HepG2 (cell line): ENCODE results near the gene CCDC88A. TPM values are rescaled to one million over a fixed set of nuclear protein-coding genes. Genes with fewer than 3 reads are reported as not detected.

Experiments used
- CHD2 ChIP-seq: IDR thresholded peaks from 2 replicates; pipeline ENCODE4 v1.6.1; 2011; ENCODE audit warnings: low read depth, low read length, improper control_type of control experiment
- ETV5 ChIP-seq: IDR thresholded peaks from 2 replicates; pipeline ENCODE4 v1.6.1; 2018; ENCODE audit warnings: missing biosample characterization, missing genetic modification reagents, inconsistent platforms, borderline replicate concordance
- JUND ChIP-seq: sonication (generic); formaldehyde crosslinking; IDR thresholded peaks from 2 replicates; pipeline ENCODE4 v1.8.0; 2022; ENCODE audit warnings: mild to moderate bottlenecking, missing genetic modification reagents
- KDM1A ChIP-seq: IDR thresholded peaks from 2 replicates; pipeline ENCODE4 v1.6.1; 2016; ENCODE audit warnings: missing compliant biosample characterization
- NFE2L2 ChIP-seq: fragments of 150-350 bp; IDR thresholded peaks from 2 replicates; pipeline ENCODE4 v1.6.1; 2014; ENCODE audit warnings: low read length
- NONO ChIP-seq, 2 experiments: fragments of 450-650 bp in 1 of 2; sonication (generic) in 1 of 2; formaldehyde crosslinking in 1 of 2; IDR thresholded peaks in 1 of 2; conservative IDR thresholded peaks in 1 of 2; 2 replicates each; pipeline versions ENCODE4 v1.6.1 to v1.8.0; 2017 to 2022; ENCODE audit warnings: mild to moderate bottlenecking in 1 of 2, missing genetic modification reagents in 1 of 2, moderate library complexity in 1 of 2
- NR2F2 ChIP-seq: IDR thresholded peaks from 2 replicates; pipeline ENCODE4 v1.6.1; 2012; ENCODE audit warnings: low read depth, inconsistent platforms, borderline replicate concordance
- RFXANK ChIP-seq: IDR thresholded peaks from 2 replicates; pipeline ENCODE4 v1.6.1; 2016
- SATB2 ChIP-seq: sonication (generic); formaldehyde crosslinking; IDR thresholded peaks from 2 replicates; pipeline ENCODE4 v1.5.0; 2020; ENCODE audit warnings: missing genetic modification reagents
- SP4 ChIP-seq: sonication (generic); formaldehyde crosslinking; IDR thresholded peaks from 2 replicates; pipeline ENCODE4 v1.8.1; 2023; ENCODE audit warnings: mild to moderate bottlenecking, missing genetic modification reagents
- THAP9 ChIP-seq: sonication (generic); formaldehyde crosslinking; IDR thresholded peaks from 2 replicates; pipeline ENCODE4; 2020; ENCODE audit warnings: missing genetic modification reagents, mild to moderate bottlenecking, borderline replicate concordance
- ZBTB38 ChIP-seq: sonication (generic); formaldehyde crosslinking; IDR thresholded peaks from 2 replicates; pipeline ENCODE4 v1.5.1; 2020; ENCODE audit warnings: mild to moderate bottlenecking, missing genetic modification reagents
- ZEB1 ChIP-seq: IDR thresholded peaks from 2 replicates; pipeline ENCODE4 v1.6.1; 2012; ENCODE audit warnings: mild to moderate bottlenecking, low read depth, inconsistent platforms; ENCODE audit not compliant: insufficient replicate concordance
- ZFX ChIP-seq: sonication (generic); formaldehyde crosslinking; IDR thresholded peaks from 2 replicates; pipeline ENCODE4 v1.4.0; 2020; ENCODE audit warnings: mild to moderate bottlenecking, low read depth, missing genetic modification reagents, moderate library complexity
- ZNF17 ChIP-seq: sonication (generic); formaldehyde crosslinking; IDR thresholded peaks from 2 replicates; pipeline ENCODE4 v1.5.0; 2020; ENCODE audit warnings: mild to moderate bottlenecking, missing genetic modification reagents
- ZSCAN20 ChIP-seq: sonication (generic); formaldehyde crosslinking; IDR thresholded peaks from 2 replicates; pipeline ENCODE4 v1.4.0; 2020; ENCODE audit warnings: missing genetic modification reagents, mild to moderate bottlenecking, borderline replicate concordance
- polyA plus RNA-seq, 8 experiments: library from polyadenylated mRNA; depleted of rRNA in 3 of 8; stranded (reverse) in 7 of 8; unstranded in 1 of 8; fragments of >200 nt; fragmentation: Illumina TruSeq in 4 of 8; extraction: Trizol in 4 of 8; gene quantifications; 2 replicates each; pipeline versions ENCODE4 v1.2.1 to v1.2.3, GENCODE V29; 2011 to 2016; ENCODE audit warnings: low read depth in 4 of 8, missing spikeins in 1 of 8, mixed read lengths in 1 of 8; ENCODE audit not compliant: insufficient read depth in 1 of 8
- total RNA-seq, 5 experiments: library from RNA; depleted of rRNA; stranded (reverse); fragments of >200 nt; fragmentation: Illumina TruSeq; extraction: Trizol; gene quantifications; 2 replicates each; pipeline ENCODE4 v1.2.3, GENCODE V29; 2016; ENCODE audit warnings: low read depth in 1 of 5
- TF ChIP-seq, protein P1 (sequence below): sonication (generic); formaldehyde crosslinking; IDR thresholded peaks from 2 replicates; pipeline ENCODE4 v1.5.1; 2020; ENCODE audit warnings: mild to moderate bottlenecking, missing genetic modification reagents, moderate library complexity
- TF ChIP-seq, protein P2 (sequence below): sonication (generic); formaldehyde crosslinking; IDR thresholded peaks from 2 replicates; pipeline ENCODE4 v1.4.0; 2020; ENCODE audit warnings: missing genetic modification reagents
- TF ChIP-seq, protein P3 (sequence below): sonication (generic); formaldehyde crosslinking; IDR thresholded peaks from 2 replicates; pipeline ENCODE4 v1.5.1; 2020; ENCODE audit warnings: missing genetic modification reagents, mild to moderate bottlenecking, borderline replicate concordance
- TF ChIP-seq, protein P4 (sequence below): sonication (generic); formaldehyde crosslinking; IDR thresholded peaks from 2 replicates; pipeline ENCODE4 v1.4.0; 2020; ENCODE audit warnings: mild to moderate bottlenecking, low read depth, missing genetic modification reagents
- TF ChIP-seq, protein P5 (sequence below): sonication (generic); formaldehyde crosslinking; conservative IDR thresholded peaks from 2 replicates; pipeline ENCODE4 v1.8.1; 2023; ENCODE audit warnings: missing genetic modification reagents

The CCDC88A gene
- total and polyA plus RNA-seq, 2 of the 13 experiments (the other 11 are each of a cell fraction or from before 2014, with no cell fraction given) = 43.2 to 84.1 TPM

DNA sequence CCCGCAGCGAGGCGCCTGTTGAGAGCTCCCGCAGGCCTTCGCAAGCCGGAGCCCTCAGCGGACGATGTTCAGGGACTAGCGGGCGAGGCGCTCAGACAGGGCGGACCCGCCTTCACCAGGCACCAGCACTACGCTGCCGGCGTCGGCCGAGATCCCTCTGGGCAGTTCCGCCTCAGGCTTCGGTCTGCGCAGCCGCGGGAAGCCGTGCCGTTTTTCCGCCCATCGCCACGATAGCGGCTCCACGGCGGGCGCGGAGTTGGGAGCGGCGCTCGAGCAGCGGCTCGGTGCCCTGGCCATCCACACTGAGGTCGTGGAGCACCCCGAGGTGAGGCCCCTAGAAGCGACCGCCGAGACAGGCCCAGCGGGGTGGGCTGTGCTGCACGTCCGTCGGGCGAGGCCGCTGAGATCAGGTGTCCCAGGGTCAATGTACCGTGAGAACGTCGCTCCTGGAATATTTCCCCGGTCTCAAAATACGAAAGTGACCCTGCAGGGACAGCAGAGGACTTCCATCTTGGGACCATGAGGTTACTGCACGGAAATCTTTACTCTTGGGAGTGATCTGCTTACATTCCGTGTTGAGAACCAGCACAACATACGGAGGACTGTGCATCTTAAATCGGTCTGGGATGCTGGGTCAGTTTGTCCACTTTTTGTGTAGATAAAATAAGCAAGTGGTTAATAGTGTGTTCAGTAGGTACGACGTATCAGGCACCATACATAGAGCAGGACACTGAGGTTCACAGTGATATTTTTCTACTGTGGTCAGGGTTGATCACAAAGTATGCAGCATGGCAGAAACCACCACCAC is 137.3 kb downstream of the CCDC88A start (continued):
- TF ChIP-seq, protein P1, sequence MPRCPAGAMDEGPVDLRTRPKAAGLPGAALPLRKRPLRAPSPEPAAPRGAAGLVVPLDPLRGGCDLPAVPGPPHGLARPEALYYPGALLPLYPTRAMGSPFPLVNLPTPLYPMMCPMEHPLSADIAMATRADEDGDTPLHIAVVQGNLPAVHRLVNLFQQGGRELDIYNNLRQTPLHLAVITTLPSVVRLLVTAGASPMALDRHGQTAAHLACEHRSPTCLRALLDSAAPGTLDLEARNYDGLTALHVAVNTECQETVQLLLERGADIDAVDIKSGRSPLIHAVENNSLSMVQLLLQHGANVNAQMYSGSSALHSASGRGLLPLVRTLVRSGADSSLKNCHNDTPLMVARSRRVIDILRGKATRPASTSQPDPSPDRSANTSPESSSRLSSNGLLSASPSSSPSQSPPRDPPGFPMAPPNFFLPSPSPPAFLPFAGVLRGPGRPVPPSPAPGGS (CRISPR knock-in tag) = peak; percentile 98
- TF ChIP-seq ZNF17 (CRISPR knock-in tag) (no peak), NONO (IDR thresholded peaks at IDR 0.05) (no peak), NONO (CRISPR knock-in tag; conservative IDR thresholded peaks at IDR 0.05) (peak; percentile 97), RFXANK (CRISPR knock-in tag) (no peak), ZBTB38 (peak; percentile 91), SATB2 (no peak; the same call in 1 of the 2 replicates), NR2F2 (no peak), JUND (peak; percentile 71; the same call in 1 of the 2 replicates), KDM1A (CRISPR knock-in tag) (no peak), THAP9 (peak; percentile 84), ETV5 (CRISPR knock-in tag) (peak; percentile 81), SP4 (CRISPR knock-in tag) (peak; percentile 63; the same call in 1 of the 2 replicates), ZFX (peak; percentile 98), NFE2L2 (no peak), ZEB1 (no peak), ZSCAN20 (CRISPR knock-in tag) (peak; percentile 83; the same call in 1 of the 2 replicates), CHD2 (no peak)
- TF ChIP-seq, protein P2, sequence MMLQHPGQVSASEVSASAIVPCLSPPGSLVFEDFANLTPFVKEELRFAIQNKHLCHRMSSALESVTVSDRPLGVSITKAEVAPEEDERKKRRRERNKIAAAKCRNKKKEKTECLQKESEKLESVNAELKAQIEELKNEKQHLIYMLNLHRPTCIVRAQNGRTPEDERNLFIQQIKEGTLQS (CRISPR knock-in tag) = peak; percentile 63
- TF ChIP-seq, protein P3, sequence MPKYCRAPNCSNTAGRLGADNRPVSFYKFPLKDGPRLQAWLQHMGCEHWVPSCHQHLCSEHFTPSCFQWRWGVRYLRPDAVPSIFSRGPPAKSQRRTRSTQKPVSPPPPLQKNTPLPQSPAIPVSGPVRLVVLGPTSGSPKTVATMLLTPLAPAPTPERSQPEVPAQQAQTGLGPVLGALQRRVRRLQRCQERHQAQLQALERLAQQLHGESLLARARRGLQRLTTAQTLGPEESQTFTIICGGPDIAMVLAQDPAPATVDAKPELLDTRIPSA = peak; percentile 99; the same call in 1 of the 2 replicates
- TF ChIP-seq, protein P4, sequence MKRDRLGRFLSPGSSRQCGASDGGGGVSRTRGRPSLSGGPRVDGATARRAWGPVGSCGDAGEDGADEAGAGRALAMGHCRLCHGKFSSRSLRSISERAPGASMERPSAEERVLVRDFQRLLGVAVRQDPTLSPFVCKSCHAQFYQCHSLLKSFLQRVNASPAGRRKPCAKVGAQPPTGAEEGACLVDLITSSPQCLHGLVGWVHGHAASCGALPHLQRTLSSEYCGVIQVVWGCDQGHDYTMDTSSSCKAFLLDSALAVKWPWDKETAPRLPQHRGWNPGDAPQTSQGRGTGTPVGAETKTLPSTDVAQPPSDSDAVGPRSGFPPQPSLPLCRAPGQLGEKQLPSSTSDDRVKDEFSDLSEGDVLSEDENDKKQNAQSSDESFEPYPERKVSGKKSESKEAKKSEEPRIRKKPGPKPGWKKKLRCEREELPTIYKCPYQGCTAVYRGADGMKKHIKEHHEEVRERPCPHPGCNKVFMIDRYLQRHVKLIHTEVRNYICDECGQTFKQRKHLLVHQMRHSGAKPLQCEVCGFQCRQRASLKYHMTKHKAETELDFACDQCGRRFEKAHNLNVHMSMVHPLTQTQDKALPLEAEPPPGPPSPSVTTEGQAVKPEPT (CRISPR knock-in tag) = peak; percentile 88
- TF ChIP-seq, protein P5, sequence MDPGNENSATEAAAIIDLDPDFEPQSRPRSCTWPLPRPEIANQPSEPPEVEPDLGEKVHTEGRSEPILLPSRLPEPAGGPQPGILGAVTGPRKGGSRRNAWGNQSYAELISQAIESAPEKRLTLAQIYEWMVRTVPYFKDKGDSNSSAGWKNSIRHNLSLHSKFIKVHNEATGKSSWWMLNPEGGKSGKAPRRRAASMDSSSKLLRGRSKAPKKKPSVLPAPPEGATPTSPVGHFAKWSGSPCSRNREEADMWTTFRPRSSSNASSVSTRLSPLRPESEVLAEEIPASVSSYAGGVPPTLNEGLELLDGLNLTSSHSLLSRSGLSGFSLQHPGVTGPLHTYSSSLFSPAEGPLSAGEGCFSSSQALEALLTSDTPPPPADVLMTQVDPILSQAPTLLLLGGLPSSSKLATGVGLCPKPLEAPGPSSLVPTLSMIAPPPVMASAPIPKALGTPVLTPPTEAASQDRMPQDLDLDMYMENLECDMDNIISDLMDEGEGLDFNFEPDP (CRISPR knock-in tag) = 0 out of 2 replicates have a peak, but pooled peaks have one; percentile 97
